ENCODE results near the gene ABCD1. TPM values are rescaled to one million over a fixed set of nuclear protein-coding genes. Genes with fewer than 3 reads are reported as not detected.

The ABCD1 gene
- total and polyA plus RNA-seq, 7 experiments from 2014 or later = 2.1 to 17.6 (median 7.3) TPM

- CTCF ChIA-PET = interaction anchor here (0.6 to 2.3 kb wide), 10 partner anchors 9 to 945 kb away, joined by 3 to 8 read pairs (median 4); no protein-coding TSS in a partner anchor
- no peak overlapping the region for H3K4me3 Mint-ChIP-seq
- H3K9me3 Mint-ChIP-seq = no peaks in the 10 kb centered on the region
- Histone ChIP-seq H3K4me3 (ENCODE audit: low read length) (no peak overlapping the region), H3K4me1 (ENCODE audit: control insufficient read depth in 2 of 2, insufficient read depth in 2 of 2, low read length in 2 of 2) (no peaks in the 10 kb centered on the region), H3K36me3 (ENCODE audit: control insufficient read depth in 2 of 3, insufficient read depth in 3 of 3, low read length in 3 of 3) (no peaks in the 10 kb centered on the region), H3K9me3 (ENCODE audit: control insufficient read depth in 2 of 3, low read length in 3 of 3) (no peaks in the 10 kb centered on the region), H3K27ac (ENCODE audit: low read depth, low read length) (no peak overlapping the region), H3K27me3 (ENCODE audit: control insufficient read depth in 2 of 2, insufficient read depth in 2 of 2, low read length in 2 of 2) (no peaks in the 10 kb centered on the region)
- POLR2A ChIA-PET = interaction anchor here (0.6 to 1.0 kb wide), 5 partner anchors 160 to 244 kb away, joined by 3 to 5 read pairs (median 3); no protein-coding TSS in a partner anchor
- no peak overlapping the region for H3K27ac Mint-ChIP-seq
- H3K4me1 Mint-ChIP-seq = peaks cover 0 to 10% (median 5%) of the 10 kb centered on the region in 7 donors
- peaks cover 0 to 2% (median 0%) of the 10 kb centered on the region in 5 donors for H3K27me3 Mint-ChIP-seq
- DNase-seq = peak in 1 of 9 donors; percentile 8
- intact Hi-C loops (cut with micrococcal nuclease) = loop anchor here (5.0 to 10.0 kb wide), 2 partner anchors 139 to 291 kb away; partner anchors contain the start of gene AVPR2 (in 1 of the 2)
- ATAC-seq = no peak
- H3K36me3 Mint-ChIP-seq = no peaks in the 10 kb centered on the region
Measured at GRCh38 chrX:153763298-153763932, 38.8 kb downstream of the ABCD1 start.

GRCh38 chrX:153763989-153764755 is 39.5 kb downstream of the ABCD1 start, which contains the start of gene PLXNB3:
Gene PLXNB3 (plus strand): TSS chrX:153764249. CDS start chrX:153765536, 1,287 bp downstream.
- Mint-ChIP-seq H3K27me3 (peaks cover 0 to 2% (median 0%) of the 10 kb centered on the region in 5 donors), H3K36me3 (no peaks in the 10 kb centered on the region), H3K27ac (peak within 1 kb of the TSS in 1 of 9 donors; percentile 70), H3K4me1 (peaks cover 0 to 10% (median 5%) of the 10 kb centered on the region in 7 donors), H3K4me3 (no peak within 1 kb of the TSS), H3K9me3 (no peaks in the 10 kb centered on the region)
- Histone ChIP-seq H3K27ac (ENCODE audit: low read depth, low read length) (no peak within 1 kb of the TSS), H3K36me3 (ENCODE audit: control insufficient read depth in 2 of 3, insufficient read depth in 3 of 3, low read length in 3 of 3) (no peaks in the 10 kb centered on the region), H3K4me1 (ENCODE audit: control insufficient read depth in 2 of 2, insufficient read depth in 2 of 2, low read length in 2 of 2) (no peaks in the 10 kb centered on the region), H3K4me3 (ENCODE audit: low read length) (no peak within 1 kb of the TSS), H3K27me3 (ENCODE audit: control insufficient read depth in 2 of 2, insufficient read depth in 2 of 2, low read length in 2 of 2) (no peaks in the 10 kb centered on the region), H3K9me3 (ENCODE audit: control insufficient read depth in 2 of 3, low read length in 3 of 3) (no peaks in the 10 kb centered on the region)
- ChIA-PET POLR2A (interaction anchor here (0.6 to 1.0 kb wide), 5 partner anchors 73 to 245 kb away, joined by 3 to 5 read pairs (median 3); no protein-coding TSS in a partner anchor), CTCF (interaction anchor here (0.6 to 2.3 kb wide), 10 partner anchors 10 to 946 kb away, joined by 3 to 8 read pairs (median 4); no protein-coding TSS in a partner anchor)
- ATAC-seq = peak; percentile 92
- intact Hi-C loops (cut with micrococcal nuclease) = loop anchor here (1.0 to 10.0 kb wide), 4 partner anchors 138 to 291 kb away; partner anchors contain the start of gene AVPR2 (in 1 of the 2)
- DNase-seq = peak; percentile 48 to 84 (median 68)

- no peak for DNase-seq
- ChIA-PET POLR2A (no interaction called here), CTCF (interaction anchor here (1.1 to 2.3 kb wide), 3 partner anchors 185 to 193 kb away, joined by 4 to 8 read pairs (median 6); no protein-coding TSS in a partner anchor)
- no peak for ATAC-seq
- Mint-ChIP-seq H3K36me3 (no peaks in the 10 kb centered on the region), H3K27me3 (peaks cover 0 to 2% (median 0%) of the 10 kb centered on the region in 5 donors), H3K4me3 (no peak overlapping the region), H3K4me1 (peaks cover 0 to 10% (median 5%) of the 10 kb centered on the region in 7 donors), H3K9me3 (no peaks in the 10 kb centered on the region), H3K27ac (no peak overlapping the region)
- Histone ChIP-seq H3K9me3 (ENCODE audit: control insufficient read depth in 2 of 3, low read length in 3 of 3) (no peaks in the 10 kb centered on the region), H3K27ac (ENCODE audit: low read depth, low read length) (no peak overlapping the region), H3K4me3 (ENCODE audit: low read length) (no peak overlapping the region), H3K4me1 (ENCODE audit: control insufficient read depth in 2 of 2, insufficient read depth in 2 of 2, low read length in 2 of 2) (no peaks in the 10 kb centered on the region), H3K36me3 (ENCODE audit: control insufficient read depth in 2 of 3, insufficient read depth in 3 of 3, low read length in 3 of 3) (no peaks in the 10 kb centered on the region), H3K27me3 (ENCODE audit: control insufficient read depth in 2 of 2, insufficient read depth in 2 of 2, low read length in 2 of 2) (no peaks in the 10 kb centered on the region)
- intact Hi-C loops (cut with micrococcal nuclease) = loop anchor here (1.0 to 10.0 kb wide), 4 partner anchors 138 to 290 kb away; partner anchors contain the start of gene AVPR2 (in 1 of the 2)
Measured at GRCh38 chrX:153764786-153765137, 40.1 kb downstream of the ABCD1 start.

- H3K27me3 Mint-ChIP-seq = peaks cover 0 to 2% (median 0%) of the 10 kb centered on the region in 5 donors
- CTCF ChIA-PET = interaction anchor here (1.1 kb wide), 1 partner anchor 185 kb away, joined by 6 read pairs; no protein-coding TSS in a partner anchor
- DNase-seq (peak in 1 of 9 donors; percentile 19), ATAC-seq (no peak)
- intact Hi-C loops (cut with micrococcal nuclease) = loop anchor here in 1 of 2 donors (10.0 kb wide), 1 partner anchor 289 kb away; no protein-coding TSS in a partner anchor
- no peaks in the 10 kb centered on the region for H3K36me3 ChIP-seq (ENCODE audit: control insufficient read depth in 2 of 3, insufficient read depth in 3 of 3, low read length in 3 of 3)
- peaks cover 0 to 10% (median 5%) of the 10 kb centered on the region in 7 donors for H3K4me1 Mint-ChIP-seq
- H3K36me3 Mint-ChIP-seq = no peaks in the 10 kb centered on the region
- no peaks in the 10 kb centered on the region for H3K9me3 ChIP-seq (ENCODE audit: control insufficient read depth in 2 of 3, low read length in 3 of 3)
- H3K27me3 ChIP-seq (ENCODE audit: control insufficient read depth in 2 of 2, insufficient read depth in 2 of 2, low read length in 2 of 2) = no peaks in the 10 kb centered on the region
- no peaks in the 10 kb centered on the region for H3K9me3 Mint-ChIP-seq
- no peak overlapping the region for H3K27ac ChIP-seq (ENCODE audit: low read depth, low read length)
- no peak overlapping the region for H3K27ac Mint-ChIP-seq
- no peak overlapping the region for H3K4me3 ChIP-seq (ENCODE audit: low read length)
- H3K4me1 ChIP-seq (ENCODE audit: control insufficient read depth in 2 of 2, insufficient read depth in 2 of 2, low read length in 2 of 2) = no peaks in the 10 kb centered on the region
- H3K4me3 Mint-ChIP-seq = no peak overlapping the region
- POLR2A ChIA-PET = no interaction called here
Measured at GRCh38 chrX:153765138-153766079, 40.8 kb downstream of the ABCD1 start.

DNA sequence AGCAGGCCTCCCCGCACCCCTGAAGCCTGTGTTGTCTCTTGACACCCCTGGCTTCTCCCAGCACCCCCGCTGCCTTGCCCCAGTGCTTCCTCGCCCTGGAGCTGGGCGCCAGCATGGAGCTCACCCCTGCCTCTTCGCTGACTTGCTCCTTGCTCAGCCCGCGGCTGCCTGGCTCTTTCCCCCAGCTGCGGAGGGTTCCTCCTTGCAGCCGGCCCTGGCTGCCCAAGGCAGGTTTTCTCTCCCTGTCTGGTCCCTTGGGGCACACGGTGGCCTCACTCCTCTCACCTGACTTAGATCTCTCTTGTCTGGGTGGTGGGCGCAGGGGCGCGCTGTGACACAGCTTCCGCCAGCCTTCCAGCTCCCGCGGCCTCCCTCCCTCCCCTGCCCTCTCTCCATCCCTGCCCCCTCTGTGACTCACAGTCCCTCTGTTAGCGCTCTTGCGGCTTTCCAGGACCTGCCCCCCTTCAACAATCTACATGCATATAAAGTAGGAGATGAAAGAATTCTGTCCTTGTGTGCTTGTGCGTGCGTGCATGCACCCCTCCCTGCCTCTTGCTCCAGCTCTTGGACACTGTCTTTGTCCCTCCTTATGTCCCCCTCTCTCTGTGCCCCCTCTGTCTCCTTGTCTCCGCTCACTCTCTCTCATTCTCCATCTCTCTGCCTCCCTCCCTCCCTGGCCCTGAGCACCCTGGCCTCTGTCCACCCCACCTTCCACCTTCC is 41.6 kb downstream of the ABCD1 start:
- DNase-seq = no peak
- Mint-ChIP-seq H3K9me3 (no peaks in the 10 kb centered on the region), H3K27me3 (peaks cover 0 to 2% (median 0%) of the 10 kb centered on the region in 5 donors), H3K4me1 (peaks cover 0 to 10% (median 5%) of the 10 kb centered on the region in 7 donors), H3K27ac (peak overlapping the region in 1 of 9 donors; percentile 33), H3K36me3 (no peaks in the 10 kb centered on the region), H3K4me3 (peak overlapping the region in 1 of 10 donors; percentile 14)
- Histone ChIP-seq H3K4me1 (ENCODE audit: control insufficient read depth in 2 of 2, insufficient read depth in 2 of 2, low read length in 2 of 2) (no peaks in the 10 kb centered on the region), H3K4me3 (ENCODE audit: low read length) (no peak overlapping the region), H3K9me3 (ENCODE audit: control insufficient read depth in 2 of 3, low read length in 3 of 3) (no peaks in the 10 kb centered on the region), H3K27me3 (ENCODE audit: control insufficient read depth in 2 of 2, insufficient read depth in 2 of 2, low read length in 2 of 2) (no peaks in the 10 kb centered on the region), H3K36me3 (ENCODE audit: control insufficient read depth in 2 of 3, insufficient read depth in 3 of 3, low read length in 3 of 3) (no peaks in the 10 kb centered on the region), H3K27ac (ENCODE audit: low read depth, low read length) (no peak overlapping the region)
- ATAC-seq = peak; percentile 36
- intact Hi-C loops (cut with micrococcal nuclease) = loop anchor here in 1 of 2 donors (10.0 kb wide), 1 partner anchor 289 kb away; no protein-coding TSS in a partner anchor
- POLR2A ChIA-PET = no interaction called here
- CTCF ChIA-PET = no interaction called here

Measured in naive thymus-derived CD4-positive, alpha-beta T cell (primary cell).